T-helper 22 cell (primary cell): ENCODE measurements around the gene ASTN1.

ENCODE experiments used
- DNase-seq: peaks from one replicate; pipeline ENCODE4 v3.0.0-alpha.2; 2020; ENCODE audit warnings: low read depth

The ASTN1 gene

DNA sequence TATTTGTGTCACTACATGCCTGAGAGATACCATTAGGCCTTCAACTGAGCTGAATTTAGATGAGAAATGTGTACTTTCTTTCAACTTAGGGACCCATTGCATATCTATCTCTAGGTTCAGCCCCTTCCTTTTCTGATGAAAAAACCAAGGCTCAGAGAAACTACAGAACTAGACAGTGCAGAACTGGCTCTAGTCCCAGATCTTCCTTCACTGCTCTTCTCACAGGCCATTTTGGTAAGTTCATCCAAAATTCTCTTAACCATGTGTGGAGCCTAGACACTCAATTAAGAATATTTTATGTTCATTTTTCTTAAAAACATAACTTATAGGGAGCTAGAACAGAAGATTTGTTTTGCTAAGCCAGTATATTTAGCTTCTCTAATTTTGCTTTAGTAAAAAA is 128.9 kb downstream of the ASTN1 start:
- DNase-seq: no peak

DNA sequence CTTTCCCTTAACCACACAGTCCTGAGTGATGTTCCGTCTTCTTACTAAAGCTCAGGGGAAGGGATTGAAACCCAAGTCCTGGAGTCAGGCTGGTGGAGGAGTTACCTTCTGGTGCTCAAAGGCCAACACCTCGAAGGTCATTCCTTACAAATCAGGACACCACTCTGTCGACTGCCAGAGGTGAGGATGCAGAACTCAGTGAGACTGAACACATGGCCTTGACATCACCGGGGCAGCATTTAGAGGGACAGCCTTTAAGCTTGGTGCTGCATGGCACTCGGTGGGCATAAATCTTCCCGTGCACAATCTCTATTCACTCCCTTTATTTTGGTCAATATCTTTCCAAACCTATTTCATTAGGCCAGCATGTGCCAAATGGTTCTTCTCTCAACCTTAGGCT is 130.9 kb downstream of the ASTN1 start:
- DNase-seq: no peak

DNA sequence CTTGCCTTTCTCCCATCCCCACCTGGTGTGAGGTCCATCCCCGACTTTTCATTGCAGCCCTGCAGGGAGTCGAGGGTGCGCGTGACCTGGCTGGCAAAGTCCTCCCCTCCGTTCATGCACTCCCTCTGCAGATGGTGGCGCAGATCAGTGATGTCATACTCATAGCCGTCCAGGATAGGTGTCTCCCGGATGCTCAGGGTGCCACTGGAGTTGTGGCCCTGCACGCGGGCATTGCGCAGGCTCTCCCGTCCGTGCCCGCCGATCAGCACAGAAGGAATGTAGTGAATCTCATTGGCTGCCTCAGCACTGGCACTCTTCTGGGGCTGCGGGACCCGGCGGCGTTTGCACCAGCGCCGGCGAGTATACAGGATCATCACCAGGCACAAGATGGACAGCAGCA is 132.1 kb downstream of the ASTN1 start:
- DNase-seq: no peak

DNA sequence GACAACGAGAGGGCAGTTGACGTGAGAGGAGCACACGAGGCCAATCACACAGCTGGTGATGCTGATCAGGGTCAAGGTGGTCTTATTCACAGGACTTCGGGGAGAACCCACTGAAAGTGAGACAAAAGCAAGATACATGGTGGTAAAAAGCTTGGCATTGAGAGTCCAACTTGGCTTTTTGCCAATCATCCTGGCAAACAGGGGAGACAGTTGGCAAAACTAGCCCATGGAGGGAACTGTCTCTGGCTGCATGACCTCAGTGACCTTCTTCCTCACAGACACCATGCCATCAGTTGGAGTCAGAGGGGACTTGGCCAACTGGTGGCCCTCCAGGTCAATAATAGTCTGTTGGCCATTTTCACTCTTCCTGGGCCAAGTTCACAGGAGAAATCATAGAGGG is 139.9 kb downstream of the ASTN1 start:
- DNase-seq: no peak

DNA sequence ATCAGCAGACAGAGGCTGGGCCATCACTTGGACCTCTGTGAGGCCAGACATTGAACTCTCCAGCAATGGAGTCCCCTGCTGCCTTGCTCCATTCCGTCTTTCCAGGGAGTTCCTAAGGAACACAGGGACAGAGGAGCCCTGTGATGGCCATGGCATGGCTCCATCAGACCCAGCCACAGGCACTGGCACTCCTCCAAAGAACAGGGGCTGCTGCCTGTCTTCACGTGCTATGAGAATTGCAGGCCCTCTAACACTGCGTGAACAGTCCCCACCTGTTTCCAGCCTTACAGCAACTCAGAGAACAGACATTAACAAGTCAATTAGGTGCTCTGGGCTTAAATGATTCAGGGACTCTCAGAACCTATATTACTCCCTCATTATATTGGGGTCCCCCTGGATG is 140.8 kb downstream of the ASTN1 start:
- DNase-seq: no peak

DNA sequence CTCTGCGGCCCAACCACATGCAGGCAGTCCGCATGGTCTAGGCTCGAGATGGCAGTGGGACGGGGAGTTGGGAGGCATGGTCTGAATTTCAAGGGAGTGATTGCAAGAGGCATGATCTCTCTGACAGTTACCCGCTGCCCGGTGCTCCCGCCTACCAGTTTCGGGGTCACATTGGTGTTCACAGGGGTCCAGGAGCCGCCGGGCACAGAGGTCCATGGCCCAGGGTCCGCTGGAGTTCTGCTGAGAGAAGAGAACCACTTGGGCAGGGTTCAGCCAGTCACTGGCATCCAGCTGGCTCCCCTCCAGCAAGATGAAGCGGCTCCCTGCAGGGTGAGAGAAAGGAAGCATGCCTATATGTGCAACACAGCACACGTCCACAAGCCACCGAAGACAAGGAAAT is 141.3 kb downstream of the ASTN1 start:
- DNase-seq: no peak

DNA sequence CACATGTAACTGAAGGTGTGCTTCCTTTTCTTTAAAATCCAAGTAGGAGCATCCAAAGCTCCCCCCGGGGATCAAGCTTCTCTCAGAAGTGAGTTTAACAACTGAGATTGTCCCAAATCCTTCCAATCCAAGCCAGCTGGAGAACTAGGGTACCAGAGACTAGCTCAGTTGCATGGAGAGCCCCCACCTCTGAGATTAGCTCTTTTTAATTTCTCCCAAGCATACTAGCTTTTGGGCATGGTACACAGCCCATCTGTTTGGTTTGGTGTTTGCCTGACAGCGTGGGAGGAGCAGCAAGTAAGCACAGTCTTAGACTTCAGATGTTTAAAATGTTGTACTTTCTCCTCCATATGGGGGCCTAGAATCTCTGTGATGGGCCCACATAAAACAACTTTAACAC is 142.8 kb downstream of the ASTN1 start:
- DNase-seq: no peak

DNA sequence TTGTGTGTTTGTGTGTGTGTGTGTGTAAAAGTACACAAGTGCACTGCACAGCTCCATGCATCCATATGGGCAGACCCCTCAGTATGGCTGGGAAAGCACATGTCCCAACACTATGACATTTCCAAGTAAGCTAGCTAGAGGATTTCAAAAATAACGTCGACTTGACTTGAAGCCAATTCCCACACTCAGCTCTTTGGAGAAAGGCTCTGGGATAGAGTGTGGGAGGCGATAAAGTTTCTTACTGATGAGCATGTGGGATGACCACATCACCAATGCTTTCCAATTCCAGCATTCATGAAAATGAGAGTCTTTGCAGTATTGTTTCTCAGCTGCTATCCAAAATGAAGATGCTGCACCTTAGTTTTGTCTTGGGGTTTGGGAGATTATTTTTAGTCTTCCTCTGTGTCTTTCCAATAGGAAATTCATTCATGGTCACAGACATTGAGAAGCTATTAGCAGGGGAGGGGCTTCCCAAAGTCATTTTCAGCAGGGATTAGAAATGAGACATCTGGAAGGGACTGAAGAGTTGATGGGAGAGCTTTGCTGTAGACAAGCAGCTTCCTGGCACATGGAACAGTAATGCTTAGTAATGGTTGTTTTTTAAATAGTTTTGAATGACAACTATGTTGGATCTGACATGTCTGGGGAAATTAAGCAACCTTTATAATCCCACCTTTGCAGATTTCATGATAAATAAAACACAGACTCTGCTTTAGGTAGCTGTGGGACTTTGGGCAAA is 143.5 kb downstream of the ASTN1 start:
- DNase-seq: no peak

DNA sequence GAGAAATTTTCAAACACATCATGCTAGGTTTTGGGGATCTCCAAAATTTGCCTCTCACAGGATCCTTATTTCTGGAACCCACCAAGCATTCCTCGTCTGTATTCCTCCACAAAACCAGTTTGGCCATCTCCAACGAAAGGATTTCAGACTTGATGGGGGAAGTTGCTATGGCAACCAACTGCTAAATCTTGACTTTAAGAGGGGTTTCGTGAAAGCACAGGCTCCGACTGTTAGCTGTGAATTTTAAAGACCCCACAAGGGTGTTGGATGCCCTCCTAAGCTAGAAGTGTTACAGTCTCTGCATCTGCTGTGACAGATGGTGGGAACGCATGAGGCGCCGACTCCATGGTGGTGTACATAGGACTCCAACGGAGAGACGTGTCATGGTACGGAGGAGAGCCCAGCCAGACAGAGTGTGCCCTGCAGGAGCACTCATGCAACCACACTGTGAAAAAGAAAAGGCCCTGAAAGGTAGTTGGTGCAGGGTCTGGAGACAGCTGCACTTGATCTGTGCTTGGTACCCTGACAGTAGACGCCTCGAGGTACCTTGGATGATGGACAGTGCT is 147.1 kb downstream of the ASTN1 start:
- DNase-seq: no peak

DNA sequence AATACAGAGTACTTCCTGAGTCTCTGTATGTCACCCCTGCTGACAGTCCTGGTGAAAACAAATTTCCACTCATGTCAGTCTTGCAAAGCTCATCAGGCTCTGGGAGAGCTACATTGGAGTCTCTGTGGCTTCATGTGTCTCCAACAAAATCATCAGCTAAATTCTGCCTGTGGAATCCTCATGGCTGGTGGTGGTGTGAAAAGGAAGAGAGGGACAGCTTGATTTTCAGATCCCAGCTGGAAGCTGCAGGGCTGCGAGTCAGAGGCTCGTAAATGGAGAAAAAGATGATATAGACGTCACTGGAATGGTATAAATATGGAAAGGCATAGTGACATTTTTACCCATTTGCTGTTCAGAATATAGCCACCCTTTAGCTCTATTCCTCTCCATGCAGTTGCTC is 150.2 kb downstream of the ASTN1 start:
- DNase-seq: no peak

DNA sequence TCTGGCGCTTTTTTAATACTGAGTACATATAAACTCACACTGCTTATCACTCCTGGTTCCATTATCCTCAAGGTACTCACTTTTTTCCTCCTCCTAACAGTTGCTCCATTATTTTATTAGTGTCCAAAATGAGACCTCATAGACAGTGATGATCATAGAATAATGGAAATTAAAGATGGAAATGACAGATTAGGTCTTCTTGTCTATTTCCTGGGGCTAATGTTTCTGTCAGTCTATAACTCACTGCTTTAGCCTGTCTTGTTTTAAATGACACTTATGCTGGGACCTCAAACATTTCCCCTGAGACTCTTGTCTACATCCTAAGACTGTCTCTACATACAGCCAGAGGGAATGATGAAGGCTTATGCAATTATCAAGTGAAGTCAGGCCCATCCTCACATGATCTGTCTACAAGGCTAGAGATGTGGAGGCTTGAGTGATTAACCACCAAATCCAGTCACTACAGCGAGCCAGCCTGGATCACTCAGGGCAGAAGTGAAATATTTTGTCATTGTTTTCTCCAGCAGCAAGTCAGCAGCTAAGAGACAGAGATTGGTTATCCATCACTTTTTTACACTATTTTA is 152.1 kb downstream of the ASTN1 start:
- no peak for DNase-seq

DNA sequence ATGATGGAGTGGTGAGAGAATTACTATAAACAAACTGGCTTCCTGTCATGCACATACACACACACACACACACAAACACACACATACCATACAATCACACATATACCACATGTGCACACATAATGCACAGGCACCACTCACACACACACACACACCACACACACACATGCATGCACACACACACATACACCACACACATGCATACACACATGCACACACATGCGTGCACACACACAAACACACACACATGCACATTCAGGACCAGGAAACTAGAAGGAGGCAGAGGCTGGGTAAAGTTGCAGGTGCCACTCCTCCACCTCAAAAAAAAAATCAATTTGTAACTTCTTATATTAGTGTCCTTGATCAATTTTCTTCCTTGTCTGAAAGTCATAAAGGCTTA is 153.0 kb downstream of the ASTN1 start:
- DNase-seq: no peak

DNA sequence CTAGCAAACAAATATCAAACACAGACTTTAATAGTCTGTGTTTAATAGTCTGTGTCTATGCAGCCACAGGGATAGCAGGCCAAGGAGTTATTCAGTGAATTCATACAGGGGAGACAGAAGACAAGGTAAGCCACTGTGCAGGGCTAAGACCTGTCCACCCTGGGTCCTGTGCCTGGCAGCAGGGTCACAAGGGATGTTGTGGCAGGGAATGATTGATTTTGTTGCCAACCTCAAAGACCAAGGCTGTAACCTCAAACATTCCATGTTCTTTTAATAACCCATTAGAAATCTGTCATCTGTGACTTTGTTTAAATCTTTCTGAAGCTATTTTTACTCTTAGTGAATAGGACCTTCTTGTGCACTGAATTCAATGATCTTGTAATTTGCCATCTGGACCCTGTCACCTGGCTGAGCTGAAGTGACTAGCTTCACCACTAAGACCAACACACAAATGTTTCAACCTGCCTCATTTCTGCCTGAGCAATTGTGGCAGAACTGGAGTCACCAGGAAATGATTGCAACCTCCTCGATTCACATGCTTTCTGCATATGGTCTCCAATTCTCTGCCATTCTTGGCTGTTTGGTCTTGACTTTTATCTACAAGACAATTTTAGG is 154.2 kb downstream of the ASTN1 start:
- DNase-seq: no peak

DNA sequence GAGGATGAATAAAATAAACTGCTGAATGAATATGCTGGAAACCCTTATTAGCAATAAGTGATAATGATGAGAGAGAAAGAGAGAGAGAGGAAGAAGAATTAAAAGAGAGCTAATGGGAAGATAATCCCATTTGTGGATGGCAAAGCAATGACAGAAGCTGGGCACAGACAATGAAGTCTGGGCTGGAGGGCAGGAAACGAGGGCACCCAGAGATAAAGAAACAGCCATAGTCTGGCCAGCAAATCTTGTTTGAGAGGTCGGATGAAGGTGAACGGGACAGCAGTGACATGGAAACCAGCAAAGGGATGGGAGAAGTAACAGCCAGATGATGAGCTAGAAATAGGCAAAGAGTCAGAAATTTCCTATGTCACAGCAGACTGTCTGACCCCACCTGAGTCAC is 155.9 kb downstream of the ASTN1 start:
- DNase-seq: no peak

DNA sequence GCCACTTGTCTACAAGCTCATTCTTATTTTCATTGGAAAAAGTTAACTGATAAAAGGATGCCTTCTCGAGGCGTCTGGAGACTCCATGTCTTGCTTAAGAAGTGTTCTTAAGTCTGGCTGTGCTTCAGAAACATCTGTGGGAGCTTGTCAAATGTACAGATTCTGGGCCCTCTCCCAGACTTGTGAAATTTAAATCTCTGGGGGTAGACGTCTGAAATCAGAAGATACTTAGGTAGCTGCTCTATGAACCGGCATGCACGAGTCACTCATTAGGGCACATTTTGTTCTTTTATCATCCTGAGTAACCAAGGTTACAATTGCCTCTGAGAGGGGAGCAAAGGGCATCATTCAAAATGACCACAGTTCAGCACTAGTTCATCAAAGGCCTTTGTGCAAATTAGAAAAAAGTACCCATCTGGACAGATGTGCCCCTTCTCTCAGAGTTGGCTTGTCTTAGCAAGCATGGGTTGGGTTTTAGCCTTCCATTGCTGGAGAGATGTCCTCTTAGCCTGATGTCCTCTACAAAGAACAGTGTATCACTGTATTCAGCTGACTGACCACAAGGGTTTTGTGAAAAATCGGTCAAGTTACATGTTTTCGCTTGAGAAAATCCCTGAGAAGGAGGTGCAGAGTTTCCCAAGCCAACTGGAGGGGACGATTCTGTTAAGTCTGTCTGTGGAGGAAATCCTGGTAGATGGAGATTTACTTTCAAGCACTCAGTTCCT is 156.9 kb downstream of the ASTN1 start:
- DNase-seq: no peak

DNA sequence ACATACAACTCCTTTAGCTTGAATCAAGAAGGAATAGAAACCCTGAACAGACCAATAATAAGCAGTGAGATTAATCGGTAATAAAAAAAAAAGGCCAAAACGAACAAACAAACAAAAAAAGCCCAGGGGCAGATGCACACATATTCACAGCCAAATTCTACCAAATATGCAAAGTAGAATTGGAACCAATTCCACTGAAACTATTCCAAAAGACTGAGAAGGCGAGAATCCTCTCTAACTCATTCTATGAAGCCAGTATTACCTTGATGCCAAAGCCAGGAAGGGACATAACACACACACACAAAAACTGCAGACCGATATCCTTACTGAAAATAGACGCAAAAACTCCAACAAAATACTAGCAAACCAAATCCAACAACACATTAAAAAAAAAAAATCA is 161.6 kb downstream of the ASTN1 start:
- no peak for DNase-seq

DNA sequence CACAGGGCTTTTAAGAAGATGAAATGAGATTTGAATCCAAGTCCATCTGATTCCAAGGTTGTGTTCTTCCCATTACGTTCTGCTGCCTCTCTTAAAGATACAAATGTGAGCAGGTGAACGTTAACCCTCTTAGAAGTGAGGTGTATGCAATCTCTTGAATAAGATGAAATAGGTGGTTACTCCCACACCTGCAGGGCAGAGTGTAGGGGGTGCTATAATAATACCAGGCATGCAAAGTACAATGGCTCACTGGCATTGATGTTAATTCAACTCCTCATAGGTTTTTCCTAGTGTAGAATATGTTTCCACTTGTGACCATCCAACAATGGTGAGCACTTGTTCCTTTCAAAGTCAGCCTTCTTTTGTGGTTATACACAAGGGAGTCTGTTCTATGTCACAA is 163.0 kb downstream of the ASTN1 start:
- no peak for DNase-seq

DNA sequence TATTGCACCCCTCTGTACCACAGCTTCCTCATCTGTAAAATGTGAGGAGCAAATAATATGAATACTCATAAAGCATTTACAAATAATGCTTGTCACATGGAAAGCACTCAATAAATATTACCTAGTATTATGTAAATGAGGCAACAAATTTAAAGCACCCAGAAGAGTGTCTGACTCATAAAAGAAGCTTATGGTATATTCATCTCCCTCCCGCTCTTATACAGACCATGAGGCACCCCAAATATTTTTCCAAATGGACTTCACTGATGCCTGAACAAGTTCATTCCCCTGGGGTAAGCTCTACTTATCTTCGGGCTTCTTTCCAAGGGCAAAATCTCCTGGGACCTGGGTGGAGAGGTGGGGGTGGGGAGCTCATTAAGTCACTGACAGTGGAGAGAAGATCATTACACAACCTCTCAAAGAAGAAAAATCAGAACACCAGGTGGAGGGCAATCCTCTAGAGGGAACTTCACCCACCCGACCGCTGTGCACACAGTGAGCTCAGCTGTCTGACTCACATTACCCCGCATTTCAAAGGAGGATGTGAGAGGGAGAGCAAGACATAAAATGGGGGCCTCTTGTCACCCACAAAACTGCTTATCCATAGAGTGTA is 166.2 kb downstream of the ASTN1 start:
- no peak for DNase-seq

DNA sequence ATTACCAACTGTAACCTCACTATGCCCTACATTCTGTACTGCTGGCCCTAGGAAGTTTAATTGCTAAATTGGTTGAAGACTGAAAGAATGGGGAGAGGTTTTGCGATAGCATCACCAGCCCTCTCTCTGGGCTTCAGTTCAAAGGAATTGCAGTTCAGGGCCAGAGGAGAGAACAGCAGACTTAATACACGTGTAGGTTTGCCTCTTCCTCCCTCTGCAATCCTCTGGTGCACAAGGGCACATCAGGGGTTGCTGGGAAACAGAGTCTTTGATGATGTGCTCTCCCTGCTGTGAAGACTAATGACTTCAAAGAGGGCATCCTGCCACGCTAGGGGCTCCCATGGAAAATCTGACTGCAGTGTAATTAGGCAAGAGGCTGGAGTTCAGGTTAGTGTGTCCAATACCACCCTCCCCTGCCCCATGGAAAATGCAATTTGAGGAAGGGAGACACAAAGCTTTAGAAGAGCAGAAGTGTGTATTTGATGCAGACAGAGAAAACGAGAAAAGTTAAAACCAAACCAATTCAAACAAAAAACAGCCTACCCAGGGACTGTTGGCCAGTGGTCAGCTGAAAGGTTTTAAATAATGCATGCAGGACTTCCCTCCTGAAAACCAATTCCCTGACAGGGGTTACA is 167.9 kb downstream of the ASTN1 start:
- DNase-seq: no peak

DNA sequence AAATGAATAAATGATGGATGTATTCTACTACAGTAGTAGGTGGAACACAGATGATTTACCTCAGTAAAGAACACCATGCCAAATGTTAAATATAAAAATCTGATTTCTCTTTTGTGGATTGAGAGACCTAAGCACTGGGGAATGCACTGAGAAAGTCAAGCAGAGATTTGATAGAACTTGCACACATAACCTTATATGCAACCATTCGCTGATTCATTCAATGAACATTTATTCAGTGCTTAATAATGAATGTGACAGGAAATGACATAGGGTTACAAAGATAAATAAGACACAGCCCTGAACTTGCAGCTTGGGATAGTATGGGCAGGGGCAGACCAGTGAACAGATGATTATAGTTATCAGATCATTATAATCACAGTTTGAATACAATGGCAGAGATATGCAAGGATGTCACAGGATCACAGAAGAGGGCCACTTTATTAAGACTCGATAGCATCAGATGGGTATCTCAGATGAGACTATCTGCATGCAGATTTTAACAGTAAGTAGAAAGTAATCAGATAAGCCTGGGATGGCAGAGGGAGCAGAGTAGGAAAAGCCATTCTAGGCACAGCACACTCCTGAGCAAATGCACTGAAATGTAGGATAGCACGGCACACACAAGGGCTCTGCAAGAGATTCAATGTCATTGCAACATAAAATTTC is 169.4 kb downstream of the ASTN1 start:
- no peak for DNase-seq

DNA sequence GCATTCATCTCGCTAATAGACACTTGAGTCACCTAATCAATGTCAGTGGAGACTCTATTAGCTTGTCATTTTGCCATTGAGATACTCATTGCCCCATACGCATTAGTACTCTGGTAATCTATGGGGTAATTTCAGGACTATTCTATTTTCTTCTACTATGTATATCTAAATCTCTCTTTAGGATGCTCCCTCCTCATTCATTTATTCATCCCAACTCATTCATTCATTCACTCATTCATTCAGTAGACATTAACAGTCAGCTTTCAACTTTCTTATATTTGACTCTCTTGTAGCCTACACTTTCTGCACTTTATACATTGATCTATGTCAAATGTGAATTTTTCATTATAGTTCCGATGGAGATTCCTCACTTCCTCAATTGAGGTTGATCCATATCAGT is 170.9 kb downstream of the ASTN1 start:
- DNase-seq: no peak
